ENCODE results near the gene LILRA6. TPM values are rescaled to one million over a fixed set of nuclear protein-coding genes. Genes with fewer than 3 reads are reported as not detected.
A peak's percentile ranks its signal among the peaks of the same experiment; 100 is the strongest.

Gene LILRA6
- total and polyA plus RNA-seq, 2 of the 13 experiments (the other 11 are each of a cell fraction or from before 2014, with no cell fraction given), result not detected

DNA sequence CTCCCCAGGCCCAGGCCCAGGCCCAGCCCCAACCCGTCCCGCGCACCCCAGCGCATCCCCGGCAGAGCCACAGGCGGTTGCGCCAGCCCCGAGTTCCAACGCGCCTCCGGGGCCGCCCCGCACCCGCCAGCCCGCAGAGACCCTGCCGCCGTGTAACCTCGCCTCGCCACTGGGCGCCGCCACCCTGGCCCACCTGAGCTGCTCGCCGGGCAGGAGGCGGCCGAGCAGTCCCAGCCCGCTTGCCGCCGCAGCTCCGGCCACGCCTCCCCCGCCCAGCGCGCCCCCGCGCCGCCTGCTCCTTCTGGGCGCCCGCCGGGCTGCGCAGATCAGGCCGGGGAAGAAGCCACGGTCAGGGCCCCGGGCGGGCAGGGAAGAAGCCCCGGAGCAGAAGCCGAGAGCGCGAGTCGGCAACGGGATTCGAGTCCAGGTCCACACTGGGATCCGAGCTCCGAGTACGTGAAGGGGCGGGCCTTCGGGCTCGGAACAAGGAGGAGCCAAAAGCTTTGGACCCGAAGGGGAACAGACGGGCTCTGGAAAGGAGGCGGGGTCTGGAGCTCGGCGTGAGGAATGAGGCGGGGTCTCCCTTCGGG, 53.4 kb downstream of the LILRA6 start, which contains the start of gene MBOAT7 (continued):
- TF ChIP-seq, protein P1, sequence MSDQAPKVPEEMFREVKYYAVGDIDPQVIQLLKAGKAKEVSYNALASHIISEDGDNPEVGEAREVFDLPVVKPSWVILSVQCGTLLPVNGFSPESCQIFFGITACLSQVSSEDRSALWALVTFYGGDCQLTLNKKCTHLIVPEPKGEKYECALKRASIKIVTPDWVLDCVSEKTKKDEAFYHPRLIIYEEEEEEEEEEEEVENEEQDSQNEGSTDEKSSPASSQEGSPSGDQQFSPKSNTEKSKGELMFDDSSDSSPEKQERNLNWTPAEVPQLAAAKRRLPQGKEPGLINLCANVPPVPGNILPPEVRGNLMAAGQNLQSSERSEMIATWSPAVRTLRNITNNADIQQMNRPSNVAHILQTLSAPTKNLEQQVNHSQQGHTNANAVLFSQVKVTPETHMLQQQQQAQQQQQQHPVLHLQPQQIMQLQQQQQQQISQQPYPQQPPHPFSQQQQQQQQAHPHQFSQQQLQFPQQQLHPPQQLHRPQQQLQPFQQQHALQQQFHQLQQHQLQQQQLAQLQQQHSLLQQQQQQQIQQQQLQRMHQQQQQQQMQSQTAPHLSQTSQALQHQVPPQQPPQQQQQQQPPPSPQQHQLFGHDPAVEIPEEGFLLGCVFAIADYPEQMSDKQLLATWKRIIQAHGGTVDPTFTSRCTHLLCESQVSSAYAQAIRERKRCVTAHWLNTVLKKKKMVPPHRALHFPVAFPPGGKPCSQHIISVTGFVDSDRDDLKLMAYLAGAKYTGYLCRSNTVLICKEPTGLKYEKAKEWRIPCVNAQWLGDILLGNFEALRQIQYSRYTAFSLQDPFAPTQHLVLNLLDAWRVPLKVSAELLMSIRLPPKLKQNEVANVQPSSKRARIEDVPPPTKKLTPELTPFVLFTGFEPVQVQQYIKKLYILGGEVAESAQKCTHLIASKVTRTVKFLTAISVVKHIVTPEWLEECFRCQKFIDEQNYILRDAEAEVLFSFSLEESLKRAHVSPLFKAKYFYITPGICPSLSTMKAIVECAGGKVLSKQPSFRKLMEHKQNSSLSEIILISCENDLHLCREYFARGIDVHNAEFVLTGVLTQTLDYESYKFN (CRISPR knock-in tag; conservative IDR thresholded peaks at IDR 0.05), result no peak; the same call in 1 of the 2 replicates
- TF ChIP-seq, protein P2, sequence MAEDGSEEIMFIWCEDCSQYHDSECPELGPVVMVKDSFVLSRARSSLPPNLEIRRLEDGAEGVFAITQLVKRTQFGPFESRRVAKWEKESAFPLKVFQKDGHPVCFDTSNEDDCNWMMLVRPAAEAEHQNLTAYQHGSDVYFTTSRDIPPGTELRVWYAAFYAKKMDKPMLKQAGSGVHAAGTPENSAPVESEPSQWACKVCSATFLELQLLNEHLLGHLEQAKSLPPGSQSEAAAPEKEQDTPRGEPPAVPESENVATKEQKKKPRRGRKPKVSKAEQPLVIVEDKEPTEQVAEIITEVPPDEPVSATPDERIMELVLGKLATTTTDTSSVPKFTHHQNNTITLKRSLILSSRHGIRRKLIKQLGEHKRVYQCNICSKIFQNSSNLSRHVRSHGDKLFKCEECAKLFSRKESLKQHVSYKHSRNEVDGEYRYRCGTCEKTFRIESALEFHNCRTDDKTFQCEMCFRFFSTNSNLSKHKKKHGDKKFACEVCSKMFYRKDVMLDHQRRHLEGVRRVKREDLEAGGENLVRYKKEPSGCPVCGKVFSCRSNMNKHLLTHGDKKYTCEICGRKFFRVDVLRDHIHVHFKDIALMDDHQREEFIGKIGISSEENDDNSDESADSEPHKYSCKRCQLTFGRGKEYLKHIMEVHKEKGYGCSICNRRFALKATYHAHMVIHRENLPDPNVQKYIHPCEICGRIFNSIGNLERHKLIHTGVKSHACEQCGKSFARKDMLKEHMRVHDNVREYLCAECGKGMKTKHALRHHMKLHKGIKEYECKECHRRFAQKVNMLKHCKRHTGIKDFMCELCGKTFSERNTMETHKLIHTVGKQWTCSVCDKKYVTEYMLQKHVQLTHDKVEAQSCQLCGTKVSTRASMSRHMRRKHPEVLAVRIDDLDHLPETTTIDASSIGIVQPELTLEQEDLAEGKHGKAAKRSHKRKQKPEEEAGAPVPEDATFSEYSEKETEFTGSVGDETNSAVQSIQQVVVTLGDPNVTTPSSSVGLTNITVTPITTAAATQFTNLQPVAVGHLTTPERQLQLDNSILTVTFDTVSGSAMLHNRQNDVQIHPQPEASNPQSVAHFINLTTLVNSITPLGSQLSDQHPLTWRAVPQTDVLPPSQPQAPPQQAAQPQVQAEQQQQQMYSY (CRISPR knock-in tag; IDR thresholded peaks at IDR 0.05), result peak; percentile 96
- TF ChIP-seq, protein P3, sequence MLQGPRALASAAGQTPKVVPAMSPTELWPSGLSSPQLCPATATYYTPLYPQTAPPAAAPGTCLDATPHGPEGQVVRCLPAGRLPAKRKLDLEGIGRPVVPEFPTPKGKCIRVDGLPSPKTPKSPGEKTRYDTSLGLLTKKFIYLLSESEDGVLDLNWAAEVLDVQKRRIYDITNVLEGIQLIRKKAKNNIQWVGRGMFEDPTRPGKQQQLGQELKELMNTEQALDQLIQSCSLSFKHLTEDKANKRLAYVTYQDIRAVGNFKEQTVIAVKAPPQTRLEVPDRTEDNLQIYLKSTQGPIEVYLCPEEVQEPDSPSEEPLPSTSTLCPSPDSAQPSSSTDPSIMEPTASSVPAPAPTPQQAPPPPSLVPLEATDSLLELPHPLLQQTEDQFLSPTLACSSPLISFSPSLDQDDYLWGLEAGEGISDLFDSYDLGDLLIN (CRISPR knock-in tag; IDR thresholded peaks at IDR 0.05; ENCODE audit: borderline replicate concordance), result no peak
- TF ChIP-seq, protein P4, sequence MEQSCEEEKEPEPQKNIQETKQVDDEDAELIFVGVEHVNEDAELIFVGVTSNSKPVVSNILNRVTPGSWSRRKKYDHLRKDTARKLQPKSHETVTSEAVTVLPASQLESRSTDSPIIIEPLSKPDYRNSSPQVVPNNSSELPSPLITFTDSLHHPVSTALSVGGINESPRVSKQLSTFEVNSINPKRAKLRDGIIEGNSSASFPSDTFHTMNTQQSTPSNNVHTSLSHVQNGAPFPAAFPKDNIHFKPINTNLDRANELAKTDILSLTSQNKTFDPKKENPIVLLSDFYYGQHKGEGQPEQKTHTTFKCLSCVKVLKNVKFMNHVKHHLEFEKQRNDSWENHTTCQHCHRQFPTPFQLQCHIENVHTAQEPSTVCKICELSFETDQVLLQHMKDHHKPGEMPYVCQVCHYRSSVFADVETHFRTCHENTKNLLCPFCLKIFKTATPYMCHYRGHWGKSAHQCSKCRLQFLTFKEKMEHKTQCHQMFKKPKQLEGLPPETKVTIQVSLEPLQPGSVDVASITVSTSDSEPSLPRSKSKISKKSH (CRISPR knock-in tag; IDR thresholded peaks at IDR 0.05; ENCODE audit: borderline replicate concordance), result peak; percentile 64; the same call in 1 of the 2 replicates
- TF ChIP-seq YY1 (IDR thresholded peaks at IDR 0.05; ENCODE audit: insufficient read depth, insufficient replicate concordance, low read depth, low read length), result peak; percentile 50
- TF ChIP-seq TEAD2 (CRISPR knock-in tag; IDR thresholded peaks at IDR 0.05), result no peak
- TF ChIP-seq RXRB (CRISPR knock-in tag; IDR thresholded peaks at IDR 0.05; ENCODE audit: borderline replicate concordance), result no peak
- TF ChIP-seq NR2C2 (CRISPR knock-in tag; IDR thresholded peaks at IDR 0.05; ENCODE audit: borderline replicate concordance), result peak; percentile 43; the same call in 1 of the 2 replicates
- 0 out of 2 replicates have a peak, but pooled peaks have one; percentile 20 for TF ChIP-seq ZNF264 (CRISPR knock-in tag; IDR thresholded peaks at IDR 0.05)
- TF ChIP-seq KLF13 (CRISPR knock-in tag; IDR thresholded peaks at IDR 0.05), result no peak
- no peak for TF ChIP-seq EZH2 (conservative IDR thresholded peaks at IDR 0.05; ENCODE audit: low read depth, low read length)
- TF ChIP-seq ZNF619 (CRISPR knock-in tag; IDR thresholded peaks at IDR 0.05), result peak; percentile 40; the same call in 1 of the 2 replicates
- TF ChIP-seq TARDBP (CRISPR knock-in tag; IDR thresholded peaks at IDR 0.05), result 0 out of 2 replicates have a peak, but pooled peaks have one; percentile 44
- TF ChIP-seq RAD21 (CRISPR knock-in tag; IDR thresholded peaks at IDR 0.05), result peak; percentile 91
- TF ChIP-seq REPIN1 (CRISPR knock-in tag; IDR thresholded peaks at IDR 0.05; ENCODE audit: borderline replicate concordance, low read depth), result no peak; the same call in 1 of the 2 replicates
- TF ChIP-seq, protein P5, sequence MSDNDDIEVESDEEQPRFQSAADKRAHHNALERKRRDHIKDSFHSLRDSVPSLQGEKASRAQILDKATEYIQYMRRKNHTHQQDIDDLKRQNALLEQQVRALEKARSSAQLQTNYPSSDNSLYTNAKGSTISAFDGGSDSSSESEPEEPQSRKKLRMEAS (IDR thresholded peaks at IDR 0.05), result peak; percentile 68
- no peak for TF ChIP-seq MTF1 (CRISPR knock-in tag; IDR thresholded peaks at IDR 0.05)
- TF ChIP-seq PAF1 (CRISPR knock-in tag; IDR thresholded peaks at IDR 0.05), result no peak
- TF ChIP-seq ZNF430 (CRISPR knock-in tag; IDR thresholded peaks at IDR 0.05), result 0 out of 2 replicates have a peak, but pooled peaks have one; percentile 50

Measured in HepG2 (cell line).